Measurements from ENCODE around the gene ZEB2.

DNA sequence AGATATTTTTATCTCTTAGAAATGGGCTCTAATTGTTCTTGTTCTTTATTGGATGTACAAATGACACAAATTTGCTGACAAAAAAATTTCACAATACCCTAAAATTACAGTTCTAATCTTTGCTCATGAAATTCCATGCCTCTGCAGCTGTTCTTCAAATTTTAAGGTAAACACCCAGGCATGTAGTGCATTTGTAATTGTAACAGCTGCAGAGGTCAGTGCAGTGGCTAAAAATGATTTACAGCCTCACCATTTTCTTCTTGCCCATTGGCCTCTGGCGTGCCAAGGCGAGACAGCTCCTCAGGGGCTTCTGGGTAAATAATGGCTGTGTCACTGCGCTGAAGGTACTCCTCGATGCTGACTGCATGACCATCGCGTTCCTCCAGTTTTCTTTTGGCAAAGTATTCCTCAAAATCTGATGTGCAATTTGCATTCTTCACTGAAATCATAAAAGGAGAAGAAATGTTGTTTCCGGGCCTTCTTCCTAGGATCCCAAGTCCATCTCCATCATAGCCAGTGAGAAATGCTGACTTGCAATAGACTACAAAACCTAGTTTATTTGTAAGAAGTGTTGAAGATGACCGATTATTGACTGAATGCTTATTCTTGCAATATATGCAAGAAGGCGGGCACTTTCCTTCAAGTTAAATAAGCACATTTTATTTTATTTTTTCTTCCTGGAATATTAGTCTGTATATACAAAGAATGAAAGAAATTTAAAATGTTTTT is 115.2 kb downstream of the ZEB2 start:
- no peak for TF ChIP-seq FOXM1 (IDR thresholded peaks at IDR 0.05; ENCODE audit: borderline replicate concordance)
- no peak for TF ChIP-seq ARNT (IDR thresholded peaks at IDR 0.05)
- TF ChIP-seq SP1 (IDR thresholded peaks at IDR 0.05): no peak
- TF ChIP-seq NFRKB (IDR thresholded peaks at IDR 0.05): no peak
- TF ChIP-seq SUZ12 (IDR thresholded peaks at IDR 0.05): no peak
- no peak for TF ChIP-seq BHLHE40 (IDR thresholded peaks at IDR 0.05; ENCODE audit: borderline replicate concordance)
- no peak for TF ChIP-seq CTBP1 (IDR thresholded peaks at IDR 0.05; ENCODE audit: borderline replicate concordance)
- no peak for TF ChIP-seq FOXA1 (IDR thresholded peaks at IDR 0.05)
- TF ChIP-seq L3MBTL2 (conservative IDR thresholded peaks at IDR 0.05): no peak

Data from HEK293T (cell line).